Colonic mucosa (tissue), 4 donors: ENCODE data around the gene CFAP61. TPM values are rescaled to one million over a fixed set of nuclear protein-coding genes. Genes with fewer than 3 reads are reported as not detected.

Experiments
- DNase-seq: peaks from one replicate; pipeline ENCODE4 v3.0.0-alpha.2; 2020
- H3K27ac ChIP-seq: fragments of 200-600 bp; one replicate; pipeline ENCODE4 v1.8.0; 2021
- H3K27me3 ChIP-seq: fragments of 200-600 bp; one replicate; pipeline ENCODE4 v1.8.0; 2021
- H3K36me3 ChIP-seq: fragments of 200-600 bp; one replicate; pipeline ENCODE4 v1.8.0; 2021
- H3K4me1 ChIP-seq: fragments of 200-600 bp; one replicate; pipeline ENCODE4 v1.8.0; 2021; ENCODE audit warnings: mild to moderate bottlenecking
- H3K4me3 ChIP-seq: fragments of 200-600 bp; one replicate; pipeline ENCODE4 v1.8.0; 2021
- H3K9ac ChIP-seq, 2 donors: one replicate each; pipeline ENCODE4 v1.7.0; 2013; ENCODE audit warnings: control low read depth in 2 of 2, low read depth in 2 of 2, low read length in 2 of 2
- H3K9me3 ChIP-seq: fragments of 200-600 bp; one replicate; pipeline ENCODE4 v1.8.0; 2021
- CTCF ChIP-seq: fragments of 200-600 bp; IDR thresholded peaks from one replicate; pipeline ENCODE4 v1.8.0; 2022; ENCODE audit warnings: antibody characterized with exemption, mild to moderate bottlenecking
- intact Hi-C: fragments of 100-400 bp; cut with DNase I; formaldehyde crosslinking; loops from one replicate; pipeline ENCODE4 v1.14.1; 2022
- total RNA-seq, 2 donors: library from RNA; stranded (reverse); fragmentation: NEBNext Ultra II Directional in 1 of 2; extraction: Animal tissue kit (Norgen Biotek cat#: 25700) in 1 of 2; gene quantifications; one replicate each; pipeline ENCODE4 v1.2.1, GENCODE V29; 2021
- donor health status: healthy.
- donor health status: DM: no; HTN: no; CAD: no.
- donor health status: DM: no; HTN: no; CAD: no.

CFAP61 gene
- total RNA-seq, 2 donors from 2014 or later, result 0.32 TPM; not detected in 1

- H3K4me1 ChIP-seq, result peaks cover 7% of the 10 kb centered on the region
- TF ChIP-seq CTCF, result no peak
- H3K9ac ChIP-seq, result no peak overlapping the region
- H3K27ac ChIP-seq, result no peak overlapping the region
- no peaks in the 10 kb centered on the region for H3K9me3 ChIP-seq
- DNase-seq, result no peak
- H3K36me3 ChIP-seq, result no peaks in the 10 kb centered on the region
- no peak overlapping the region for H3K4me3 ChIP-seq
- no peaks in the 10 kb centered on the region for H3K27me3 ChIP-seq
- intact Hi-C loops, result no loop called here
These were observed 157.4 kb downstream of the CFAP61 start for GRCh38 chr20:20209684-20210083.

GRCh38 chr20:20210327-20210726 is 158.0 kb downstream of the CFAP61 start:
- intact Hi-C loops, result no loop called here
- no peak for DNase-seq
- no peak overlapping the region for H3K4me3 ChIP-seq
- no peaks in the 10 kb centered on the region for H3K36me3 ChIP-seq
- no peak overlapping the region for H3K9ac ChIP-seq
- H3K27ac ChIP-seq, result peak overlapping the region; percentile 6
- H3K4me1 ChIP-seq, result peaks cover 7% of the 10 kb centered on the region
- H3K27me3 ChIP-seq, result no peaks in the 10 kb centered on the region
- no peak for TF ChIP-seq CTCF
- no peaks in the 10 kb centered on the region for H3K9me3 ChIP-seq

- peak; percentile 54 for DNase-seq
- Histone ChIP-seq H3K9me3 (no peaks in the 10 kb centered on the region), H3K4me1 (peaks cover 7% of the 10 kb centered on the region), H3K4me3 (no peak overlapping the region), H3K27ac (peak overlapping the region; percentile 6), H3K27me3 (no peaks in the 10 kb centered on the region), H3K36me3 (no peaks in the 10 kb centered on the region), H3K9ac (no peak overlapping the region)
- TF ChIP-seq CTCF, result no peak
- intact Hi-C loops, result no loop called here
These were observed 158.6 kb downstream of the CFAP61 start for GRCh38 chr20:20210943-20211273.

- no peak overlapping the region for H3K9ac ChIP-seq
- intact Hi-C loops, result no loop called here
- no peak for TF ChIP-seq CTCF
- no peaks in the 10 kb centered on the region for H3K27me3 ChIP-seq
- peak; percentile 63 for DNase-seq
- no peaks in the 10 kb centered on the region for H3K9me3 ChIP-seq
- no peak overlapping the region for H3K4me3 ChIP-seq
- no peaks in the 10 kb centered on the region for H3K36me3 ChIP-seq
- H3K27ac ChIP-seq, result peak overlapping the region; percentile 6
- peaks cover 7% of the 10 kb centered on the region for H3K4me1 ChIP-seq
These were observed 159.1 kb downstream of the CFAP61 start for GRCh38 chr20:20211274-20211987.

- H3K27ac ChIP-seq, result no peak overlapping the region
- no peak overlapping the region for H3K4me3 ChIP-seq
- intact Hi-C loops, result no loop called here
- TF ChIP-seq CTCF, result no peak
- H3K4me1 ChIP-seq, result peaks cover 7% of the 10 kb centered on the region
- H3K27me3 ChIP-seq, result no peaks in the 10 kb centered on the region
- no peak for DNase-seq
- no peaks in the 10 kb centered on the region for H3K9me3 ChIP-seq
- H3K9ac ChIP-seq, result no peak overlapping the region
- H3K36me3 ChIP-seq, result no peaks in the 10 kb centered on the region
These were observed 159.7 kb downstream of the CFAP61 start for GRCh38 chr20:20211988-20212518.
